RWPE2 (cell line): ENCODE results near the gene CDX1.

Experiments
- ATAC-seq: fragments of 200-7000 bp; cut with Tn5 transposase; 3 replicates; pipeline ENCODE4 v1.9.1; 2021; ENCODE audit warnings: low read depth
- DNase-seq: peaks from one replicate; pipeline ENCODE4 v3.0.0-alpha.2; 2020; ENCODE audit warnings: low spot score
- H3K27ac ChIP-seq: fragments of 450-650 bp; 2 replicates; pipeline ENCODE4 v1.5.1; 2017; ENCODE audit warnings: mild to moderate bottlenecking; ENCODE audit not compliant: poor library complexity, severe bottlenecking
- H3K27me3 ChIP-seq: fragments of 250-450 bp; sonication (Bioruptor Pico); 2 replicates; pipeline ENCODE4 v1.5.1; 2021; ENCODE audit warnings: mild to moderate bottlenecking, moderate library complexity; ENCODE audit not compliant: insufficient read depth, poor library complexity, severe bottlenecking
- H3K36me3 ChIP-seq: fragments of 250-450 bp; sonication (Bioruptor Pico); 2 replicates; pipeline ENCODE4 v1.5.1; 2020; ENCODE audit warnings: low read depth, mild to moderate bottlenecking, moderate library complexity
- H3K4me1 ChIP-seq: fragments of 250-450 bp; sonication (Bioruptor Pico); 2 replicates; pipeline ENCODE4 v1.5.1; 2021; ENCODE audit warnings: mild to moderate bottlenecking, moderate library complexity; ENCODE audit not compliant: insufficient read depth, poor library complexity, severe bottlenecking
- H3K4me3 ChIP-seq: fragments of 250-450 bp; sonication (Bioruptor Pico); 2 replicates; pipeline ENCODE4 v1.5.1; 2021; ENCODE audit warnings: mild to moderate bottlenecking, moderate library complexity; ENCODE audit not compliant: severe bottlenecking
- H3K9me3 ChIP-seq: fragments of 250-450 bp; sonication (Bioruptor Pico); 2 replicates; pipeline ENCODE4 v1.5.1; 2021; ENCODE audit warnings: mild to moderate bottlenecking, moderate library complexity; ENCODE audit not compliant: severe bottlenecking
- TF ChIP-seq, protein P1 (sequence below): fragments of 450-650 bp; IDR thresholded peaks from one replicate; pipeline ENCODE4 v1.5.1; 2017; ENCODE audit warnings: mild to moderate bottlenecking, moderate library complexity; ENCODE audit not compliant: poor library complexity, severe bottlenecking

Gene CDX1

GRCh38 chr5:150175536-150175935, 9.0 kb downstream of the CDX1 start:
- ATAC-seq (peak; percentile 58), DNase-seq (no peak)
- Histone ChIP-seq H3K4me3 (no peak overlapping the region), H3K4me1 (no peaks in the 10 kb centered on the region), H3K27me3 (no peaks in the 10 kb centered on the region), H3K36me3 (no peaks in the 10 kb centered on the region), H3K9me3 (no peaks in the 10 kb centered on the region), H3K27ac (no peak overlapping the region)
- TF ChIP-seq, protein P1, sequence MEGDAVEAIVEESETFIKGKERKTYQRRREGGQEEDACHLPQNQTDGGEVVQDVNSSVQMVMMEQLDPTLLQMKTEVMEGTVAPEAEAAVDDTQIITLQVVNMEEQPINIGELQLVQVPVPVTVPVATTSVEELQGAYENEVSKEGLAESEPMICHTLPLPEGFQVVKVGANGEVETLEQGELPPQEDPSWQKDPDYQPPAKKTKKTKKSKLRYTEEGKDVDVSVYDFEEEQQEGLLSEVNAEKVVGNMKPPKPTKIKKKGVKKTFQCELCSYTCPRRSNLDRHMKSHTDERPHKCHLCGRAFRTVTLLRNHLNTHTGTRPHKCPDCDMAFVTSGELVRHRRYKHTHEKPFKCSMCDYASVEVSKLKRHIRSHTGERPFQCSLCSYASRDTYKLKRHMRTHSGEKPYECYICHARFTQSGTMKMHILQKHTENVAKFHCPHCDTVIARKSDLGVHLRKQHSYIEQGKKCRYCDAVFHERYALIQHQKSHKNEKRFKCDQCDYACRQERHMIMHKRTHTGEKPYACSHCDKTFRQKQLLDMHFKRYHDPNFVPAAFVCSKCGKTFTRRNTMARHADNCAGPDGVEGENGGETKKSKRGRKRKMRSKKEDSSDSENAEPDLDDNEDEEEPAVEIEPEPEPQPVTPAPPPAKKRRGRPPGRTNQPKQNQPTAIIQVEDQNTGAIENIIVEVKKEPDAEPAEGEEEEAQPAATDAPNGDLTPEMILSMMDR: peak; percentile 41

GRCh38 chr5:150176745-150177477, 10.3 kb downstream of the CDX1 start:
- H3K4me3 ChIP-seq: no peak overlapping the region
- TF ChIP-seq, protein P1: no peak
- ATAC-seq (no peak), DNase-seq (no peak)
- no peak overlapping the region for H3K27ac ChIP-seq
- H3K9me3 ChIP-seq: no peaks in the 10 kb centered on the region
- no peaks in the 10 kb centered on the region for H3K27me3 ChIP-seq
- H3K36me3 ChIP-seq: no peaks in the 10 kb centered on the region
- no peaks in the 10 kb centered on the region for H3K4me1 ChIP-seq

DNA sequence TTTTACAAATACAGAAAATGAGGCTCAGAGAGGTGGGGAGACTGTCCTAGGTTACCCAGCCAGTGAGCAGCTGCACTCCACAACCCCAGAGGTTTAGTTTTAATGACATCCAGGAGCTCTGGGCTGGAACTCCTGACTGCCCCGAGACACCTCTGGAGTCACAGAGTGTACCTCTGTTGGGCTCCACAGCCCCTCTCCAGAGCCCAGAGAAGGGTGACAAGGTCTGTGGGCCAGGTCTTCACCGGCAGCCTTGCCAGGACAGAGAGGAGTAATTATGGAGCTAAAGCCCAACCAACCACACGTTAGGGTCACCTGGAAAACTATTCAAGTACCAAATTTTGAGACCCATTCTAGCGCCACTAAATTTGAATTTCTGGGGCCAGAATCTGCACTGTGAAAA, 11.1 kb downstream of the CDX1 start:
- DNase-seq: no peak
- H3K4me3 ChIP-seq: no peak overlapping the region
- no peak for ATAC-seq
- H3K9me3 ChIP-seq: no peaks in the 10 kb centered on the region
- no peaks in the 10 kb centered on the region for H3K4me1 ChIP-seq
- no peaks in the 10 kb centered on the region for H3K36me3 ChIP-seq
- H3K27me3 ChIP-seq: no peaks in the 10 kb centered on the region
- TF ChIP-seq, protein P1: no peak
- H3K27ac ChIP-seq: no peak overlapping the region

GRCh38 chr5:150178262-150178661, 11.7 kb downstream of the CDX1 start:
- no peak for DNase-seq
- H3K27me3 ChIP-seq: no peaks in the 10 kb centered on the region
- ATAC-seq: no peak
- H3K27ac ChIP-seq: no peak overlapping the region
- H3K36me3 ChIP-seq: no peaks in the 10 kb centered on the region
- TF ChIP-seq, protein P1: no peak
- H3K9me3 ChIP-seq: no peaks in the 10 kb centered on the region
- no peaks in the 10 kb centered on the region for H3K4me1 ChIP-seq
- H3K4me3 ChIP-seq: no peak overlapping the region

- H3K4me3 ChIP-seq: no peak overlapping the region
- no peak for DNase-seq
- TF ChIP-seq, protein P1: no peak
Measured at GRCh38 chr5:150179019-150179620, 12.5 kb downstream of the CDX1 start.

More at GRCh38 chr5:150179019-150179620, 12.5 kb downstream of the CDX1 start:
- H3K4me1 ChIP-seq: no peaks in the 10 kb centered on the region
- H3K27me3 ChIP-seq: no peaks in the 10 kb centered on the region
- no peak overlapping the region for H3K27ac ChIP-seq
- H3K9me3 ChIP-seq: no peaks in the 10 kb centered on the region
- H3K36me3 ChIP-seq: no peaks in the 10 kb centered on the region
- ATAC-seq: no peak
